ENCODE measurements around the gene DISP1. TPM values are rescaled to one million over a fixed set of nuclear protein-coding genes. Genes with fewer than 3 reads are reported as not detected.

Gene DISP1
- total RNA-seq, 1 donor from 2014 or later = 1.6 TPM

DNA sequence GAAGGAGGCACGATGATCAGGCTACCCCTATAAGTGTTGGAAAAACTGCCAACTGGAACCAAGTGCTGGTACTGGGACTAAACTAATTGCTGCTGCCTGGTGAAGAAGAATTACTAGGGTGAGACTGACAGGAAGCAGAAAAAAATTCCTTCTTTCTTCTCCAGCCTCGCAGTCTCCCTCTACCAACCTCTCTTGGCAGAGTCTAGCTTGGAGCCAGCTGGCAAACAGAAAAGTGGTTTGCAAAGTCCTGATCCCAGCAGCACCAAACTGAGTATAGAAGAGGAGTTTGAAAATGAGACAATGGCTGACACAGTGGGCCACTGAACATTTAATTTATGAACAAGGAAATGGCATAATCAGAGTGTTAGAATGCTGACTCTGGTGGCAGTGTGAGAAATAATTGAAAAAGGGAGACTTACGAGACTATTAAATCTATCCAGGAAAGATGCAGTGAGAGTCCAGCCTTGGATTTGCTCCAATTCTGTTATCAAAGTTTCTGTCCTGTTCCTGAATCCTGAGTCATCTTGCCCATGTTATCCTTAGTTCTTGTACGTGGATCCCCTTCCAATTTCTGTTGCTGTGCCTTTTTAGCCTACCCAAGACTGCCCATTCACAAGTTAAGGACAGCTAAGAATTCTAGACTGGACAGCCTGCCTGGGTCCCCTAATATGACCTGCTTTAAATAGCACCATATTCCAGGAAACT lies 23.7 kb upstream of the DISP1 start:
- intact Hi-C loops (cut with micrococcal nuclease) = loop anchor here (5.0 kb wide), 1 partner anchor 324 kb away; no protein-coding TSS in a partner anchor

DNA sequence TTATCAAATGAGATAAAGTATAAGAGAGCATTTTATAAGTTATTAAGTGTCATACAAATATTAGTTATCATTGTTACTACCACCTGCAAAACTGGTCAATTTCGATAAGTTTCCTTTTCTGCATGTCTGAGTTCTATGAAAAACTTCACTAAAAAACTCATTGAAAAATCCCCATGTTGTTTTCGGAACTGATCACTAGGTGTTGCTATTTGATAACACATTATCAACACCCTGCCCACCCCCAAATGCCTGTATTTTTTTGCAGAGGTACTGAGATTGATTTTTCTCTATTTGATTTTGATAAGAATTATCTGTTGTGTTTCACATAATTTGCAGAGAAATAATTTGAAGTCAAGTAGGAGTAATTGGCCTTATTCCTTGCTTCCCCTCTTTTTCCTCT lies 22.1 kb upstream of the DISP1 start:
- intact Hi-C loops (cut with micrococcal nuclease) = loop anchor here (1.0 to 5.0 kb wide), 4 partner anchors 289 to 331 kb away; no protein-coding TSS in a partner anchor

DNA sequence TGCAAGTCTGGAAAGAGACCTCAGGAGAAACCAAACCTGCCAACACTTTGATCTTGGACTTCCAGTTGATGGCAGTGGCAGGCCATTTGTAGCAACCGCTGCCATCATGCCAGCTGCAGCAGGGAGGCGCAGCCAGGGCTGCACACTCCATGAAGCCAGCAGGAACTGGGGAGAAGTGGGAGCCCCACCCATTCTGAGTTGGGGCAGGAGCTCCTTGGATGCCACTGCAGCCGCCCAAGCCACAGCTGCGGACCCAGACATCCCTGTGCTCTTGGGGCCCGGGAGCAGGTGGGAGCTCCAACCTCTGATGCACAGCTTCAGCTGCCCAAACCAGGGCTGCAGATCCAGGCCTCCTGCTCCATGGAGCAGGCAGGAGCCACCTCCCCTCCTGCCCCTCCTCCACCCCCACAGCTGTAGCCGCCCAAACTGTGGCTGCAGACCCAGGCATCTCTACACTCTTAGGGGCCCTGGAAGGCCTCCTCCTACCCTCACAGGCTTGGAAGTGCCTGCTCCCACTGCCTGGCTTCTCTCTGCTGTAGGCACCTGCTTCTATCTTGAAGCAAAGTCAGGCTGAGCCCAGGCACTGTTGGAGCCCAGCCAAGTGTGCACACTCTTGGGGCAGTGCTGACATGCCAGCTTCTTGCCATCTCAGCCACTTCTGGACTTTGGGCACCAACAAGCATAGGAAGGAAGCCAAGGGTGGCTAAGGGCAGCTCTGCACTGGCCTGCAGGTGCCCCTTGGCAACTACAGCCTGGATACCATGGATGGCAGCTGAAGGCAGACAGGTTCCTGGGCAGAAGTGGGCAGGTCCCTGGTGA lies 20.0 kb upstream of the DISP1 start:
- intact Hi-C loops (cut with micrococcal nuclease) = loop anchor here (5.0 kb wide), 1 partner anchor 328 kb away; no protein-coding TSS in a partner anchor

DNA sequence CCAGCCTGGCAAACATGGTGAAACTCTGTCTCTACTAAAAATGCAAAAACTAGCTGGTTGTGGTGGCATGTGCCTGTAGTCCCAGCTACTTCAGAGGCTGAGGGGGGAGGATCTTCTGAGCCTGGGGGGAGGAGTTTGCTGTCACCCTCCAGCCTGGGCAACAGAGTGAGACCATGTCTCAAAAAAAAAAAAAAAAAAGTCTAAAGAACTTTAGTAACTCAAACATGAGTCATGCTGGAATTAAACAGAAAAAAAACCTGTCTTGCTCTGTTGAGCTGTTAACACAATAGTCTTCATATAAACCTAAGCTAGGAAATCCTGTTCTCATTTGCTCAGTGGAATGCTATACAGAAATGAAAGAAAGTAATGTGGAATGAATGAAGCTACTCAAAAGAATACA lies 16.7 kb upstream of the DISP1 start:
- intact Hi-C loops (cut with micrococcal nuclease) = no loop called here

DNA sequence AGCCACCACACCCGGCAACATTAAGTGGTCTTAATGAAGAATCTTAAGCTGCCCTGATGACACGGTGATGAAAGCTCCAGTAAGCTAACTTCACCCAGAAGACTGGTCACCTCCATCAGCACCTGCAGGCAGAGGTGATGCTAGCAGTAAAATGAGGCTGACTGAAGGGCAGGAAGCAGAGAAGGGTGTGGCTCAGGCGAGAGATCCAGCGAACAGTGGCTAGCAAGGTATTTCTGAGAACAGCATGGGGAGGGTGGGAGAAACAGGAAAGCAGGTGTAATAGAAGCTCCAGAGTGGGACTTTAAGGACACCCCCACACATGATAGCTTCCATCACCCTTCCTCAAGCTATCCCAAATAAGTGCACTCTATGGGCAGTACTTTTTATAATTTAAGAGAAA lies 15.9 kb upstream of the DISP1 start:
- intact Hi-C loops (cut with micrococcal nuclease) = no loop called here

DNA sequence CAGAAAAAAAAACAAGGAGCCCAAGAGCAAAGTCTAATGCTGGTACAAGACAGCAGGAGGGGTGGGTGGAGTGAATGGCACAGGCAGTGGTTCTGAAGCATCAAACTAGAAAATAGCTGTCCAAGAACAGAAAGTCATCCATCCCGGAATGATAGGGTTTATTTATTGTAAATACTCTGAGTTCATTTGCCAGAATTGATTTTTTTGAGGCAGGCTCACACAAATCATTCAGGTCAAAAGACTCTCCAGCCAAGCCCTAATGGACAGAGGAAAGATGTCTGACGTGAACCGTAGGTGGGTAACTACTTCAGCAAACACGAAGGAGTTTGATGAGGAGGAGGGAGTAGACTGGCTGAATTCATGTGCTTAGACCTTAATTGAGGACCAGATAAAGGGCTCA lies 13.8 kb upstream of the DISP1 start:
- intact Hi-C loops (cut with micrococcal nuclease) = no loop called here

DNA sequence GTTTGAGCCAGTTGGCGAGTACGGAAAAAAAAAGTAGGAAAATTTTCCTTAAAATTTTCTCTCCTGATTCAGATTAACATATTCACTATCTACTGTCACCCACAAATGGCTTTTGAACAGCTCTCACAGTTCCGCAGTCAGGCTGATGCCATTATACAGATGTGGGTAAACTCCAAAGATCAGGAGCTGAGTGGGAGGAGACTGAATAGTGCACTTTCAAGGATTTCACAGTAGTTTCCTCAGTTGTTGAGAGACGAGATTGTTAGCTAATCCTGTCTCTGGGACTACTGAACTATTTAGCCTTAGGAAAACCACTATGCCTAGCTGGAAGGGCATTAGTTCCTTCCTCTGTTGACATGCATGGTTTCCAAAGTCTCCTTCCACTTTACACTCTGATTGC lies 3.2 kb upstream of the DISP1 start:
- intact Hi-C loops (cut with micrococcal nuclease) = loop anchor here (10.0 kb wide), 3 partner anchors 197 to 1033 kb away; partner anchors contain the start of genes MIA3, TAF1A and TP53BP2

DNA sequence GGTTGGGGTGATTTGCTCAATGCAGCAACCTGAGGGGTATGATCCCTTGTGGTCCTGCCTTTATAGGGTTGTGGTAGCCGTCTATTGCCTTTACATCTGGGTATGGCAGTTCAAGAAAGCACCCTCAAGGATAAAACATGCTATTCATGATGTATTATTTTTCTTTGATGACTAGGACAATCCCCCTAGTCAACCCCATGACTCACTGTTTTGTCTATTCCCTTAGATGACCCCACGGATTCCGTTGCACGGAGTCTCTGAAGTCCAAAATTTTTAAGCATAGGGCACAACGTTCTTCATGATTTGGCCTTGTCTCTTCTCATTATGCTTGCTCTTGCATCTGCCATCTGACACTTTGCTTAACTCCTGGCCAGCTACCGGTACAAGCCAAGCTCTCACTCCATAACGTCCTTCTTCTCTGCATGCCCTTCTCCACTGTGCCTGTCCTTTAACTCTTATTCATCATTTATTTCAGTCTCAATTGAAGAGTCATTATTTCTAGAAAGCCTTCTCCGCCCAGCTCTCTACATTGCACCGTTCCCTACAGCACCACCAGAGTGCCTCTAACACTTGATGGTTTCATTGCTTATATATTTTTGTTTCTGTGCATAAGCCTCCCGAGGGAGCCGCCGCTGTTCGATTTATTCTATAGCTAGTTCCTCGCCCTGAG lies 838 bp upstream of the DISP1 start:
- intact Hi-C loops (cut with micrococcal nuclease) = loop anchor here (2.0 to 10.0 kb wide), 4 partner anchors 199 to 1031 kb away; partner anchors contain the start of genes MIA3, TAF1A and TP53BP2

DNA sequence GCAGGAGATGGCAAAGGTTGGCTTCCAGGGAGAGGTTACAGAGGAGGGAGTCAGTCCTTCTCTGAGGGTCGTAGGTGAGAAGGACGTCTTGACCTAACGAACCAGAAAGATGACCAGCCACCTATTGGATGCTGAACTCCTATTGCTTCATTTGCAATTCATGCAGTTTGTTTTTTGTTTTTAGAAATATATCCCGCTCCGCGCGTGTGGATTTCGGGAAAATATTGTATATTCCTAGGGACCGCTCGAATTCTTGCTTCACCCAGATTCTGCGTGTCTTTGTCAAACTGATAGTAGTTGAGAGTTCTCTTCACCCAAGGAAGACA lies 564 bp downstream of the DISP1 start:
- intact Hi-C loops (cut with micrococcal nuclease) = loop anchor here (1.0 to 10.0 kb wide), 6 partner anchors 104 to 1029 kb away; partner anchors contain the start of genes MIA3, TAF1A and TP53BP2

DNA sequence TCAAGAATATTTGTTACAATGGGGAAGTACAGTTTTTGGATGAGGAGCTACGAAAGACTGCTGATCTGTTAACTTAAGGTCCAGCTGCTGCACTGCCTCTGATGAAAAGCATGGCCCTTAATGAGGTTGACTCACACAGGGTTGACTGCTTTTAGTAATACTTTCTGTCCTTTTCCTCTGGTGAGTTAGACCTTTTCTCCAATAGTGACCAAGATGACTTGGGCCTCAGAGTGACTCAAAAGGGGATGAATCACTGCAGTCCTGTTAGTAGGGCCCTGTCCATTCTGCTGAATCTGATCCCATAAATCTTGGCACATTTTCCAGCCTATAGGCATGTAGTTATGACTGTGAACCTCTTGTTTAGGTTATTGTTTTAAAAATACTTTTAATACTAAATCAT lies 2.7 kb downstream of the DISP1 start:
- intact Hi-C loops (cut with micrococcal nuclease) = loop anchor here (10.0 kb wide), 3 partner anchors 203 to 1027 kb away; partner anchors contain the start of genes MIA3, TAF1A and TP53BP2

DNA sequence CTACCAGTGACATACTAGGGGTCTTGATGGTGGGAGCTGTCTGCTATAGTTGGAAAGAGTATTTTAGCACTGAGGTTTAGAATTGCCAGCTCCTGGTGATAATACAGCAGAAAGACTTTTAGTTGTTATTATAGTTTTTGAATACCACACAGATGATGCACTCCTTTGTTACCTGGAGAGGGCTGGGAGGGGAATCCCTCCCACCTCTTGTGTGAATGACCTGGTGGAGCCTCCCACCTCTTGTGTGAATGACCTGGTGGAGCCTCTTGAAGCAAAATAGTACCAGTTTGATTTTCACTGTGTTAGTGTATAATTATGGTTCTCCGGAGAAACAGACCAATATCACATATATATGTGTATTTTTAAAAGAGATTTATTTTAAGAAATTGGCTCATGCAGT lies 3.3 kb downstream of the DISP1 start:
- intact Hi-C loops (cut with micrococcal nuclease) = loop anchor here (10.0 kb wide), 3 partner anchors 203 to 1027 kb away; partner anchors contain the start of genes MIA3, TAF1A and TP53BP2

DNA sequence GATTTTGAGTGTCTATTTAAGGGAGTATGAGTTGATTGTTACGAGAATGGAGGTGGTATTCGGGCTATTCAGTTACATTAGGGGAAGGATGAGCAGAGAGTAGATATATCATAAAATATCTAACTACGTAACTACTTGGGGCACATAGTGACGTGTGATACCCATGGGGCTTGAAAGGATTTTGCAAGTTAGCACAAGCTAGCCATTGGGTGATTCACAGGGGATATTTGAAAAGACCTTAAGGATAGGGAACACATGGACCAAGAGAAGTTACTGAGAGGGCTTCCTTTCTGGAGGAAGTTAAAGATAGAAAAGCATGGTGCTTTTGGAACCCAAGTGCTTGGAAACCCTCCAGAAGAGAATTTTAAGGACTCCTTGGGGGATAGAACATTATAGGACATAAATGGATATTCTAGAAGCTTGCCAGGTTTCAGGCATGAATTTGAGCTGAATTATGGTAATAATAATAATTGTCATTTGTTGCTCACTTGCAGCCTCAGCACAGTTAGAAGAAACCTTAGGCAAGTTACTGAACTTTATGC lies 5.4 kb downstream of the DISP1 start:
- intact Hi-C loops (cut with micrococcal nuclease) = no loop called here

DNA sequence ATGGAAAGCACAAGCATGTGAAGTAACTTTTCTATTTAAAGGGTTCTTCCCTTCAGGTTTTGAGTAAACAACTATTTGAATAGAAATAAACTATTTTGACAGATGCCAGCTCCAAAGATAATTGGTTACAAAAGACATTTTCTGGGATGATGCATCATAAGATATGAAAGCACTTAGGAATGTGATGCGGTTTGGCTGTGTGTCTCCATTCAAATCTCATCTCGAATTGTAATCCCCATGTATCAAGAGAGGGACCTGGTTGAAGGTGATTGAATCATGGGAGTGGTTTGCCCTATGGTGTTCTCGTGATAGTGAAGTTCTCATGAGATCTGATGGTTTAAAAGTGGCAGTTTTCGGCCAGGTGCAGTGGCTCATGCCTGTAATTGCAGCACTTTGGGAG lies 6.4 kb downstream of the DISP1 start:
- intact Hi-C loops (cut with micrococcal nuclease) = no loop called here

DNA sequence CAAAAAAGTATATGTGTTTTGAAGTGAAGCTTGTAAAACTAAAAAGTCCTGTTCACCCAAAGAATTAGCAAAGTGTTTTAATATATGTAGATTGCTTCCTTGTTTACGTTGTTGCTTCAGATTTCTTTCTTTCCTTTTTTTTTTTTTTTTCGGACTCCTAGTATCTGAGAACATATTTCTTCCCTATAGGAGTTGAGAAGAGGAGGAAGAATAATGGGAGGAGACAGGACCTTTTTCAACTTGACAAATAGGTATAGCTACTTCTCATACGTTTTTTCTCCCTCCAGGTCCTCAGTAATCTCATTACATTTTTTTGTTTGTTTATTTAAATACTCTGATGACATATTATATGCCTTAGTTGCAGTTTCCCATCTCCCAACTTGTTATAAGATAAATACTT lies 8.9 kb downstream of the DISP1 start:
- intact Hi-C loops (cut with micrococcal nuclease) = no loop called here

DNA sequence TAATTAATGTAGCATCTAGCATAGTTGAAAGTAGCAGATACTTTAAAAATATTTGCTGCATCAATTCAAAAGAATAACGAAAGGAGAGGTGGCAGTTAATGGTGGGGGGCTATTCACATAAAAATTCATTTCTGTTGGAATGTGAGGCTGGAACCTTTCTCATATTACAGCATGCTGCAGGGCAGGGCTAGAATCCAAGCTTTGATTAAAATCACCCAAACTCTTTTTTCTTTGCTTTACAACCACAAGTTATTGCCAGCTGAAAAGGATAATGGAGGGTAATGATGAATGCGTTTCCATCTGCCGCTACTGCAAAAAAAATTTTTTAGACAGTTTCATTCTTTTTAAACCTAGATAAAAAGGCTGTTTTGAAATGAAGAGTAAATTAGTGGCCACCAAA lies 9.8 kb downstream of the DISP1 start:
- intact Hi-C loops (cut with micrococcal nuclease) = loop anchor here (5.0 kb wide), 1 partner anchor 87 kb away; the partner anchor contains the start of gene FAM177B

DNA sequence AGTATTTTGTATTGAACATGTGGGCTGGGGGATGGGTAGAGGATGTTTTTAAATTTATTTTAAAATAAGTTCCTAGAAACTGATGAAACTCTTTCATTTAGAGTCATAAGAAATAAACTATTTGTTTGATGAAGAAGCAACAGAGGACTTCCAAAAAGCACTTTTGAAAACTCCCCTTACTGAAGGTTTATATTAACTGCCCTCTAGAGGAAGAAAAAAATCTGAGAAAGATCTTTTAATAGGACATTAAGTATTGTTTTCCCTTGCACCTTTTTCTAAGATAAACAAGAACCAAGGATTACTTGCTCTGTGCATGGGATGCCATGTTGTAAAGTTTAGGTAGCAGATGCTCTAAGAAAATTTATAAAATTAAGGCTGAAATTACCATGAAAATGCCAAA lies 14.1 kb downstream of the DISP1 start:
- intact Hi-C loops (cut with micrococcal nuclease) = loop anchor here (5.0 kb wide), 1 partner anchor 92 kb away; the partner anchor contains the start of gene FAM177B

DNA sequence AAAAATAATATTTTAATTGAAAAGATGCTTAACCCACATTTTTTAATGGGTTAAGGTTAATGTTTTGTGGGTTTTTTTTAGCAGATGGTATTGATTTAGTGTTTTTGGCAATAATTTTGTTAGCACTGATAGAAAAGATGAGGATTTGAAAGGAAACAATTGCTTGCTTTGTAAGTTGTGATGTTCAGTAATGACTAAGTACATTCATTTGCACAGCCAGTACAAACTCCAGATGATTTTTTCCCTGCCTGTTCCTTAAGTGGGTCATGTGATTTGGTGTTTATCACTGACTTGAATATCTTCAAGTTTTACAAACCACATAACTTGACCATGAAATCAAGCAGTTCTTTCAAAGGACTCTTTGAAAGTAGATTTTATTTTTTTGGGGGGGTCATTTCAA lies 15.0 kb downstream of the DISP1 start:
- intact Hi-C loops (cut with micrococcal nuclease) = loop anchor here (5.0 kb wide), 1 partner anchor 93 kb away; the partner anchor contains the start of gene FAM177B

DNA sequence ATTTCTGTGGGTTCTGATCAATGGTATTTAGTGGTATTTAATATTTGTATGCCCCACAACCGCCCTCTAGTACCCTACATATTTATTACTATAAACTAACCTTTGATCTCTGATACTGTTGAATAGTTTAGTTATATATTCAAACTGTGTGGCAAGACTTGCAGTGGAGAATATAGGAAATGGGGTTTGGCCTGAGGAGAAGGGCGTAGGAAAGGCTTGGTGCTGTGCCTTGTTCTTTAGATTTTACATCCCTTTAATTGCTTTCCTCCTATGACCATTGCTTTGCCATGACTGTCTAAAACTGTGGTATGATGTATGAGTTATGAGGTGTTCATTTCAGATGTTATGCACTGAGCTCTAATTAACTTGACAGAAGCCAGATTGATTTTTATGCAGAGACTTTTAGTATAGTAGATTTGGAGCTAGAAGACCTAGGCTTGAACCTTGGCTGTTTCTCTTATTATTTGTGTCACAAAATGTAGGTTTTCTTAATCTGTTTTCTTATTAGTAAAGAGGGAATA lies 18.6 kb downstream of the DISP1 start:
- intact Hi-C loops (cut with micrococcal nuclease) = no loop called here

DNA sequence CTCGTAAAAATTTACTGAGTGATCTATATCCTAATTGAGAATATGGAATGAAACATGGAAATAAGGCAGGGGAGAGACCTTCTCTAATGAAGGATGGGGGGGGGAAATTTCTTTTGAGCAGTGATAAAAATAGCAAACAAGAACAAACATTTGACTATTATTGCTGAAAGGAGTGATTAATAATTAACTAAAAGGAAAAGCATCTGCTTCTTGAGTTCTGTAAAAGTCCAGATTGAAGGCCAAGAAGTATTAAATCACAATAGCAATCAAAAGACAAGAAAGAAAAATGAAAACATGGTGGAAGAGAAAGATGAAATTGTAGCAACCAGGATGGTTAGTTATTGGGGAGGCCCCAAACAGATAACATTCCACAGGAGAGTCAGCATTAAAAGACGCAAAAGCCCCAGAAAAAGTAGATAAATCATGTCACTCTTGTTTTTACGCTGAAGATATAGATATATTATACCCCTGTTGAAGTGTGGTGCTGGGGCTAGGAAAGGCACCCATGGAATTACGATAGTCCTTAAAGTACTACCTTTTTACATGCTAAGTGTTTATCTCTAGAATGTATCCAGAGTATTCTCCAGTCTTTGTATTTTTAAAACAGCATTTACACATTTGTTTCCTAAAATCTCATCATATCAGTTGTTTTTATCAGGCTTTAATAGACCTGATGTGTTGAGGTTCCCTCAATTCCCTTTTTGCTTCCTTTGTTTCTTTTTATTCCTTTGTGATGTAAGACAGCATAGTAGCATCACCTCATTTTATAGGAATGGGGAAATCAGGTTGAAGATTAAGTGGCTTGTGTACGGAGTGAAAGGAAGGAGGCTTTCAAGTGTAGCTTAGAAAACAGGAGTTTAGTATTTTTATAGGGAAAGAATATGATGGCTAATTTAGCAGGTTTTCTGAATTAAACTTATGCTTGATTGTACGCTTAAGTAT lies 28.9 kb downstream of the DISP1 start:
- intact Hi-C loops (cut with micrococcal nuclease) = no loop called here

DNA sequence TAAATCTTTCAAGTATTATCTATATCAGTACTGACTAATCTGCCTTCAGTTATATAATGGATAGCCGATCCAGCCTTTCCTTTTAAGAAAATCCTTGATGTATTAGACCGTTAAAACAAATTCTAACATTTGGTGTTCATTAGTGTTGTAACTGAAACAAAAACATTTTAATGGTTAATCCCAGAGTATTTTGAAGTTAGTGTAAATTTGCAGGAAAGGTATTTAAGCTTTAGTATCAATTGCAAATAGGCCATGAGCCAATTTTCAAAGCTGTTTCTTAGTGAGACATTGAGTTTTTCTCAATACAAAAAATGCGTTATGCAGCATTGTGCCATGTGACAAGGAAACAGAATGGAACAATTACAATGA lies 29.6 kb downstream of the DISP1 start:
- intact Hi-C loops (cut with micrococcal nuclease) = no loop called here

Measured in T-helper 1 cell treated with Interleukin-12 subunit alpha and Interleukin-12 subunit beta and Interleukin-4 antibody, amounts not matched to agents 30 ng/mL and 1 ng/mL, for 36 hours (primary cell).